Hepatocyte (in vitro differentiated cells): ENCODE measurements around the gene CASR. TPM values are rescaled to one million over a fixed set of nuclear protein-coding genes. Genes with fewer than 3 reads are reported as not detected.

Experiments used
- DNase-seq: peaks from one replicate; pipeline ENCODE4 v3.0.0-alpha.2; 2016; ENCODE audit warnings: low spot score
- H2AFZ ChIP-seq: fragments of 200-600 bp; sonication (generic); 2 replicates; pipeline ENCODE4 v1.6.0; 2016; ENCODE audit warnings: antibody characterized with exemption, mild to moderate bottlenecking
- H3K27ac ChIP-seq: fragments of 200-600 bp; sonication (generic); 2 replicates; pipeline ENCODE4 v1.5.1; 2016; ENCODE audit warnings: mild to moderate bottlenecking
- H3K27me3 ChIP-seq: fragments of 200-600 bp; sonication (generic); 2 replicates; pipeline ENCODE4 v1.6.1; 2016
- H3K36me3 ChIP-seq: fragments of 200-600 bp; sonication (generic); replicated peaks from 2 replicates; pipeline ENCODE4 v1.5.1; 2016; ENCODE audit warnings: low read depth; ENCODE audit not compliant: insufficient read depth
- H3K4me1 ChIP-seq: fragments of 200-600 bp; sonication (generic); 2 replicates; pipeline ENCODE4 v1.5.1; 2016; ENCODE audit warnings: mild to moderate bottlenecking, moderate library complexity; ENCODE audit not compliant: insufficient read depth
- H3K4me2 ChIP-seq: fragments of 200-600 bp; sonication (generic); 2 replicates; pipeline ENCODE4 v1.6.0; 2016
- H3K4me3 ChIP-seq: fragments of 200-600 bp; sonication (generic); 2 replicates; pipeline ENCODE4 v1.5.1; 2016; ENCODE audit warnings: mild to moderate bottlenecking
- H3K79me2 ChIP-seq: fragments of 200-600 bp; sonication (generic); 2 replicates; pipeline ENCODE4 v1.6.0; 2017; ENCODE audit warnings: mild to moderate bottlenecking
- H3K9me2 ChIP-seq: fragments of 200-600 bp; sonication (generic); replicated peaks from 2 replicates; pipeline ENCODE4 v1.6.0; 2017; ENCODE audit warnings: mild to moderate bottlenecking; ENCODE audit not compliant: insufficient read depth
- H3K9me3 ChIP-seq: fragments of 200-600 bp; sonication (generic); 2 replicates; pipeline ENCODE4 v1.5.1; 2016; ENCODE audit warnings: low read depth, mild to moderate bottlenecking
- H4K20me1 ChIP-seq: fragments of 200-600 bp; sonication (generic); 2 replicates; pipeline ENCODE4 v1.6.0; 2016; ENCODE audit warnings: mild to moderate bottlenecking; ENCODE audit not compliant: insufficient read depth, poor library complexity, severe bottlenecking
- CTCF ChIP-seq: fragments of 200-600 bp; sonication (generic); IDR thresholded peaks from 2 replicates; pipeline ENCODE4 v1.5.1; 2016; ENCODE audit warnings: antibody characterized with exemption, mild to moderate bottlenecking; ENCODE audit not compliant: poor library complexity
- EZH2 ChIP-seq: fragments of 200-600 bp; sonication (generic); IDR thresholded peaks from 2 replicates; pipeline ENCODE4 v1.6.1; 2016; ENCODE audit warnings: antibody characterized with exemption, mild to moderate bottlenecking, borderline replicate concordance
- EZH2phosphoT487 ChIP-seq: fragments of 200-600 bp; sonication (generic); IDR thresholded peaks from one replicate; pipeline ENCODE4 v1.6.1; 2018; ENCODE audit warnings: antibody characterized with exemption, mild to moderate bottlenecking, low read depth, moderate library complexity; ENCODE audit not compliant: unreplicated experiment, severe bottlenecking
- WGBS: methylation state at CpG from one replicate; pipeline ENCODE4 v1.1.6; 2016; ENCODE audit warnings: low lambda C conversion rate; ENCODE audit errors: missing lambda C conversion rate; 5-methylcytosine and 5-hydroxymethylcytosine counted together
- polyA plus RNA-seq: library from polyadenylated mRNA; unstranded; fragments of >200 nt; fragmentation: Nextera tagmentation; extraction: Ambion mirVana; gene quantifications from 2 replicates; pipeline ENCODE4 v1.2.1, GENCODE V29; 2016
- total RNA-seq: library from RNA; depleted of rRNA; stranded (reverse); fragments of >200 nt; gene quantifications from 2 replicates; pipeline ENCODE4 v1.2.3, GENCODE V29; 2014

The CASR gene
- total and polyA plus RNA-seq, 2 experiments from 2014 or later: 0.18 to 0.37 TPM

- Histone ChIP-seq H4K20me1 (no peaks in the 10 kb centered on the region), H3K36me3 (no peaks in the 10 kb centered on the region), H3K9me3 (no peaks in the 10 kb centered on the region), H2AFZ (no peak overlapping the region), H3K27ac (no peak overlapping the region), H3K4me2 (no peak overlapping the region), H3K4me1 (no peaks in the 10 kb centered on the region), H3K9me2 (no peaks in the 10 kb centered on the region), H3K79me2 (no peaks in the 10 kb centered on the region), H3K27me3 (no peaks in the 10 kb centered on the region), H3K4me3 (no peak overlapping the region)
- DNase-seq: no peak
- no peak for TF ChIP-seq EZH2phosphoT487
- no peak for TF ChIP-seq CTCF
- no peak for TF ChIP-seq EZH2
- WGBS: 78% methylated on average over 5 of the region's 5 CpGs
Observed at GRCh38 chr3:122322095-122323075, 138.9 kb downstream of the CASR start.

GRCh38 chr3:122324871-122325323 is 141.4 kb downstream of the CASR start, which contains the start of gene CSTA:
Gene CSTA (plus strand): TSS chr3:122325248. CDS start chr3:122325293, 45 bp downstream.
- Histone ChIP-seq H4K20me1 (no peaks in the 10 kb centered on the region), H3K79me2 (no peaks in the 10 kb centered on the region), H3K4me2 (no peak within 1 kb of the TSS), H3K27ac (no peak within 1 kb of the TSS), H3K9me2 (no peaks in the 10 kb centered on the region), H3K36me3 (no peaks in the 10 kb centered on the region), H2AFZ (no peak within 1 kb of the TSS), H3K4me3 (no peak within 1 kb of the TSS), H3K9me3 (no peaks in the 10 kb centered on the region), H3K4me1 (no peaks in the 10 kb centered on the region), H3K27me3 (no peaks in the 10 kb centered on the region)
- DNase-seq: no peak
- WGBS: 84% methylated on average over 6 of the region's 6 CpGs
- TF ChIP-seq CTCF (no peak), EZH2phosphoT487 (no peak), EZH2 (no peak)

- TF ChIP-seq CTCF: no peak
- TF ChIP-seq EZH2: no peak
- no peak for TF ChIP-seq EZH2phosphoT487
- Histone ChIP-seq H4K20me1 (no peaks in the 10 kb centered on the region), H3K4me3 (no peak overlapping the region), H3K27ac (no peak overlapping the region), H2AFZ (no peak overlapping the region), H3K9me2 (no peaks in the 10 kb centered on the region), H3K36me3 (no peaks in the 10 kb centered on the region), H3K9me3 (no peaks in the 10 kb centered on the region), H3K79me2 (no peaks in the 10 kb centered on the region), H3K27me3 (no peaks in the 10 kb centered on the region), H3K4me1 (no peaks in the 10 kb centered on the region), H3K4me2 (no peak overlapping the region)
- DNase-seq: no peak
- WGBS: 100% methylated on average over 3 of the region's 3 CpGs
Observed at GRCh38 chr3:122325769-122326168, 142.3 kb downstream of the CASR start.
